Trophoblast cell (in vitro differentiated cells and primary cell): ENCODE results near the gene SMARCD1.

Experiments used
- DNase-seq, 2 donors: peaks; one replicate each; pipeline ENCODE4 v3.0.0-alpha.2; 2016
- H2AFZ ChIP-seq: 2 replicates; pipeline ENCODE4 v1.6.1; 2013; ENCODE audit warnings: low read length, moderate library complexity, mild to moderate bottlenecking; ENCODE audit not compliant: insufficient read depth, poor library complexity
- H2AK5ac ChIP-seq: 2 replicates; pipeline ENCODE4 v1.6.1; 2013; ENCODE audit warnings: mild to moderate bottlenecking, low read length
- H2BK120ac ChIP-seq: 2 replicates; pipeline ENCODE4 v1.6.1; 2013; ENCODE audit warnings: low read length, mild to moderate bottlenecking, moderate library complexity; ENCODE audit not compliant: insufficient read depth, poor library complexity
- H2BK12ac ChIP-seq: 2 replicates; pipeline ENCODE4 v1.6.1; 2013; ENCODE audit warnings: mild to moderate bottlenecking, low read length, moderate library complexity
- H2BK5ac ChIP-seq: 2 replicates; pipeline ENCODE4 v1.6.1; 2013; ENCODE audit warnings: low read length, low read depth, moderate library complexity, mild to moderate bottlenecking; ENCODE audit not compliant: poor library complexity
- H3K14ac ChIP-seq: 2 replicates; pipeline ENCODE4 v1.6.1; 2013; ENCODE audit warnings: mild to moderate bottlenecking, low read length
- H3K18ac ChIP-seq: 2 replicates; pipeline ENCODE4 v1.6.1; 2013; ENCODE audit warnings: mild to moderate bottlenecking, low read length
- H3K23ac ChIP-seq: 2 replicates; pipeline ENCODE4 v1.6.1; 2013; ENCODE audit warnings: low read length
- H3K27ac ChIP-seq: 2 replicates; pipeline ENCODE4 v1.5.1; 2013; ENCODE audit warnings: low read depth, mild to moderate bottlenecking, inconsistent platforms, low read length, moderate library complexity
- H3K27me3 ChIP-seq: 2 replicates; pipeline ENCODE4 v1.6.1; 2013; ENCODE audit warnings: inconsistent platforms, mild to moderate bottlenecking, low read length, moderate library complexity; ENCODE audit not compliant: insufficient read depth
- H3K36me3 ChIP-seq, 2 experiments: 1 replicate in 1 of 2; 2 replicates in 1 of 2; pipeline ENCODE4 v1.6.1; 2013; ENCODE audit warnings: low read length in 2 of 2, mild to moderate bottlenecking in 2 of 2, moderate library complexity in 1 of 2; ENCODE audit not compliant: insufficient read depth in 2 of 2, control insufficient read depth in 1 of 2
- H3K4ac ChIP-seq: 2 replicates; pipeline ENCODE4 v1.6.1; 2013; ENCODE audit warnings: low read depth, mild to moderate bottlenecking, low read length, moderate library complexity
- H3K4me1 ChIP-seq, 2 experiments: 1 replicate in 1 of 2; 2 replicates in 1 of 2; pipeline ENCODE4 v1.6.1; 2013; ENCODE audit warnings: low read length in 2 of 2, mild to moderate bottlenecking in 2 of 2, moderate library complexity in 1 of 2; ENCODE audit not compliant: insufficient read depth in 2 of 2, control insufficient read depth in 1 of 2
- H3K4me2 ChIP-seq: 2 replicates; pipeline ENCODE4 v1.6.1; 2013; ENCODE audit warnings: inconsistent platforms, mild to moderate bottlenecking, low read length, moderate library complexity
- H3K4me3 ChIP-seq: 2 replicates; pipeline ENCODE4 v1.5.1; 2013; ENCODE audit warnings: mild to moderate bottlenecking, low read depth, low read length, inconsistent platforms
- H3K79me1 ChIP-seq: one replicate; pipeline ENCODE4 v1.6.1; 2013; ENCODE audit warnings: low read length
- H3K79me2 ChIP-seq: 2 replicates; pipeline ENCODE4 v1.6.1; 2013; ENCODE audit warnings: low read length, mild to moderate bottlenecking; ENCODE audit not compliant: control insufficient read depth, insufficient read depth, poor library complexity
- H3K9ac ChIP-seq: 2 replicates; pipeline ENCODE4 v1.6.1; 2013; ENCODE audit warnings: mild to moderate bottlenecking, low read length
- H3K9me3 ChIP-seq: 2 replicates; pipeline ENCODE4 v1.6.1; 2013; ENCODE audit warnings: low read depth, mild to moderate bottlenecking, control low read depth, inconsistent platforms, low read length; ENCODE audit not compliant: insufficient read depth
- H4K12ac ChIP-seq: 2 replicates; pipeline ENCODE4 v1.6.1; 2013; ENCODE audit warnings: low read depth, mild to moderate bottlenecking, low read length, moderate library complexity
- H4K8ac ChIP-seq: 2 replicates; pipeline ENCODE4 v1.6.1; 2013; ENCODE audit warnings: low read depth, mild to moderate bottlenecking, low read length, moderate library complexity
- H4K91ac ChIP-seq: one replicate; pipeline ENCODE4 v1.6.1; 2013; ENCODE audit warnings: low read depth, mild to moderate bottlenecking, low read length, moderate library complexity
- WGBS: extraction: QIAGEN DNeasy Blood & Tissue Kit; methylation state at CpG from one replicate; pipeline ENCODE4 v1.1.7; 2013; ENCODE audit warnings: missing lambda C conversion rate; ENCODE audit not compliant: insufficient read length, insufficient coverage; ENCODE audit errors: extremely low coverage; 5-methylcytosine and 5-hydroxymethylcytosine counted together

Gene SMARCD1

GRCh38 chr12:50050410-50051098 is 34.6 kb upstream of the SMARCD1 start:
- Histone ChIP-seq H3K4me1 (peaks cover 6 to 8% of the 10 kb centered on the region in 2 experiments), H2BK120ac (no peak overlapping the region), H3K9ac (peak overlapping the region; percentile 50), H3K36me3 (no peaks in the 10 kb centered on the region), H3K18ac (no peak overlapping the region), H4K12ac (no peak overlapping the region), H2BK5ac (no peak overlapping the region), H4K8ac (no peak overlapping the region), H3K4me3 (peak overlapping the region; percentile 37), H2AK5ac (no peak overlapping the region), H3K4ac (no peak overlapping the region), H3K27ac (no peak overlapping the region), H3K79me2 (no peaks in the 10 kb centered on the region), H4K91ac (no peak overlapping the region), H3K23ac (no peak overlapping the region), H3K4me2 (peak overlapping the region; percentile 75), H3K27me3 (no peaks in the 10 kb centered on the region), H3K14ac (peak overlapping the region; percentile 39), H3K9me3 (no peaks in the 10 kb centered on the region), H3K79me1 (no peaks in the 10 kb centered on the region), H2AFZ (peak overlapping the region; percentile 43), H2BK12ac (no peak overlapping the region)
- DNase-seq = peak in 1 of 2 donors; percentile 14
- WGBS = no CpG with 5 or more reads among the region's 37 CpGs

- H3K36me3 ChIP-seq = no peaks in the 10 kb centered on the region
- H2AK5ac ChIP-seq = no peak overlapping the region
- H3K23ac ChIP-seq = no peak overlapping the region
- H3K9ac ChIP-seq = no peak overlapping the region
- H3K27ac ChIP-seq = no peak overlapping the region
- H2BK5ac ChIP-seq = no peak overlapping the region
- H3K4ac ChIP-seq = no peak overlapping the region
- no peak overlapping the region for H4K8ac ChIP-seq
- H4K12ac ChIP-seq = no peak overlapping the region
- no peak overlapping the region for H4K91ac ChIP-seq
- H3K4me3 ChIP-seq = no peak overlapping the region
- no peaks in the 10 kb centered on the region for H3K27me3 ChIP-seq
- peak; percentile 75 to 84 for DNase-seq
- peak overlapping the region; percentile 71 for H2AFZ ChIP-seq
- H2BK120ac ChIP-seq = no peak overlapping the region
- no peak overlapping the region for H2BK12ac ChIP-seq
- no peaks in the 10 kb centered on the region for H3K79me1 ChIP-seq
- H3K14ac ChIP-seq = no peak overlapping the region
- no peaks in the 10 kb centered on the region for H3K9me3 ChIP-seq
- H3K4me2 ChIP-seq = peak overlapping the region; percentile 75
- H3K4me1 ChIP-seq = peaks cover 6 to 8% of the 10 kb centered on the region in 2 experiments
- WGBS = no CpG with 5 or more reads among the region's 14 CpGs
- no peak overlapping the region for H3K18ac ChIP-seq
- no peaks in the 10 kb centered on the region for H3K79me2 ChIP-seq
These were observed 33.9 kb upstream of the SMARCD1 start for GRCh38 chr12:50051101-50051806.

GRCh38 chr12:50052544-50052943 is 32.6 kb upstream of the SMARCD1 start:
- Histone ChIP-seq H3K4me1 (peaks cover 6 to 12% of the 10 kb centered on the region in 2 experiments), H3K79me1 (no peaks in the 10 kb centered on the region), H3K9ac (no peak overlapping the region), H3K36me3 (no peaks in the 10 kb centered on the region), H4K8ac (no peak overlapping the region), H3K27me3 (peaks cover 9% of the 10 kb centered on the region), H3K27ac (no peak overlapping the region), H3K4me3 (no peak overlapping the region), H3K9me3 (no peaks in the 10 kb centered on the region), H3K23ac (no peak overlapping the region), H3K4ac (no peak overlapping the region), H2AK5ac (no peak overlapping the region), H4K12ac (no peak overlapping the region), H2BK12ac (no peak overlapping the region), H3K4me2 (no peak overlapping the region), H3K79me2 (no peaks in the 10 kb centered on the region), H2BK120ac (no peak overlapping the region), H4K91ac (no peak overlapping the region), H3K18ac (no peak overlapping the region), H2AFZ (no peak overlapping the region), H3K14ac (no peak overlapping the region), H2BK5ac (no peak overlapping the region)
- DNase-seq = no peak

- Histone ChIP-seq H2BK120ac (no peak overlapping the region), H3K79me2 (no peaks in the 10 kb centered on the region), H3K4ac (no peak overlapping the region), H3K14ac (no peak overlapping the region), H4K91ac (no peak overlapping the region), H3K4me1 (peaks cover 6 to 13% of the 10 kb centered on the region in 2 experiments), H2BK12ac (no peak overlapping the region), H2AK5ac (no peak overlapping the region), H4K12ac (no peak overlapping the region), H3K27me3 (peaks cover 9% of the 10 kb centered on the region), H3K23ac (no peak overlapping the region), H4K8ac (no peak overlapping the region), H3K27ac (no peak overlapping the region), H3K4me2 (no peak overlapping the region), H2BK5ac (no peak overlapping the region), H3K9me3 (no peaks in the 10 kb centered on the region), H2AFZ (no peak overlapping the region), H3K79me1 (no peaks in the 10 kb centered on the region), H3K18ac (no peak overlapping the region), H3K9ac (no peak overlapping the region), H3K4me3 (no peak overlapping the region), H3K36me3 (no peaks in the 10 kb centered on the region)
- WGBS = no CpG with 5 or more reads among the region's 7 CpGs
- no peak for DNase-seq
These were observed 32.2 kb upstream of the SMARCD1 start for GRCh38 chr12:50052964-50053363.
